HCT116 (cell line): ENCODE results near the gene PAX5.
A peak's percentile ranks its signal among the peaks of the same experiment; 100 is the strongest.

Source experiments
- ATF3 ChIP-seq: IDR thresholded peaks from 2 replicates; pipeline ENCODE4 v1.6.1; 2012
- CTCF ChIP-seq, 3 experiments: fragments of 200-600 bp in 1 of 3; sonication (generic) in 1 of 3; IDR thresholded peaks in 2 of 3; conservative IDR thresholded peaks in 1 of 3; 2 replicates each; pipeline ENCODE4 v1.5.1; 2012 to 2017; ENCODE audit warnings: low read depth in 2 of 3, low read length in 2 of 3, antibody characterized with exemption in 1 of 3, borderline replicate concordance in 1 of 3, control low read depth in 1 of 3, mild to moderate bottlenecking in 1 of 3, mixed read lengths in 1 of 3, mixed run types in 1 of 3, moderate library complexity in 1 of 3; ENCODE audit not compliant: insufficient read depth in 1 of 3
- FOSL1 ChIP-seq: IDR thresholded peaks from 2 replicates; pipeline ENCODE4 v1.6.1; 2012; ENCODE audit warnings: low read depth
- POLR2A ChIP-seq: IDR thresholded peaks from 2 replicates; pipeline ENCODE4 v1.7.0; 2011; ENCODE audit warnings: borderline replicate concordance; ENCODE audit not compliant: insufficient read depth, insufficient read length; ENCODE audit errors: extremely low read depth
- POLR2AphosphoS5 ChIP-seq: IDR thresholded peaks from 2 replicates; pipeline ENCODE4 v1.6.1; 2011; ENCODE audit warnings: mild to moderate bottlenecking, low read depth, low read length, moderate library complexity
- REST ChIP-seq: IDR thresholded peaks from 2 replicates; pipeline ENCODE4 v1.6.1; 2012; ENCODE audit warnings: low read depth
- SP1 ChIP-seq: IDR thresholded peaks from 2 replicates; pipeline ENCODE4 v1.6.1; 2012; ENCODE audit warnings: low read depth
- ZFX ChIP-seq: fragments of 450-650 bp; IDR thresholded peaks from 2 replicates; pipeline ENCODE4 v1.6.1; 2017
- ZNF274 ChIP-seq: fragments of 200-500 bp; sonication (Bioruptor generic); IDR thresholded peaks from 2 replicates; pipeline ENCODE4 v1.6.1; 2014; ENCODE audit warnings: mild to moderate bottlenecking, low read depth, low read length, inconsistent platforms

- TF ChIP-seq CTCF (IDR thresholded peaks at IDR 0.05 in 2 of 3, conservative IDR thresholded peaks at IDR 0.05 in 1 of 3; ENCODE audit: borderline replicate concordance in 1 of 3, insufficient read depth in 1 of 3, low read depth in 2 of 3, low read length in 2 of 3) (peak; percentile 43 to 72 (median 69); a peak in 4 of 6 replicates), ATF3 (no peak), REST (no peak), POLR2A (no peak), FOSL1 (no peak), ZFX (no peak), ZNF274 (no peak), POLR2AphosphoS5 (no peak), SP1 (no peak)
Measured at GRCh38 chr9:36855448-36856315, 178.4 kb downstream of the PAX5 start.
